DND-41 (cell line): Measurements from ENCODE around the gene KRTAP19-8.

Source experiments
- ATAC-seq: fragments of 200-7000 bp; cut with Tn5 transposase; 3 replicates; pipeline ENCODE4 v1.9.1; 2021; ENCODE audit warnings: low read depth; ENCODE audit not compliant: insufficient read depth
- DNase-seq: peaks from one replicate; pipeline ENCODE4 v3.0.0-alpha.2; 2020
- H2AFZ ChIP-seq: 2 replicates; pipeline ENCODE4 v1.6.0; 2012; ENCODE audit warnings: low read depth, low read length
- H3K27ac ChIP-seq: 2 replicates; pipeline ENCODE4 v1.5.1; 2012; ENCODE audit warnings: low read length, inconsistent platforms
- H3K27me3 ChIP-seq: fragments of 200-600 bp; sonication (generic); 2 replicates; pipeline ENCODE4 v1.6.0; 2012; ENCODE audit warnings: low read length, mild to moderate bottlenecking, inconsistent platforms; ENCODE audit not compliant: insufficient read depth, poor library complexity
- H3K36me3 ChIP-seq: 2 replicates; pipeline ENCODE4 v1.5.1; 2012; ENCODE audit warnings: low read length, inconsistent platforms; ENCODE audit not compliant: insufficient read depth
- H3K4me1 ChIP-seq: 2 replicates; pipeline ENCODE4 v1.5.1; 2012; ENCODE audit warnings: mild to moderate bottlenecking, low read length; ENCODE audit not compliant: insufficient read depth
- H3K4me2 ChIP-seq: 2 replicates; pipeline ENCODE4 v1.6.0; 2012; ENCODE audit warnings: mild to moderate bottlenecking, moderate library complexity, low read length, inconsistent platforms; ENCODE audit not compliant: insufficient read depth
- H3K4me3 ChIP-seq, 2 experiments: fragments of 200-600 bp in 1 of 2; shearing (Covaris generic) in 1 of 2; 2 replicates each; pipeline ENCODE4 v1.5.1; 2012 to 2016; ENCODE audit warnings: inconsistent platforms in 2 of 2, low read length in 2 of 2, mild to moderate bottlenecking in 2 of 2, low read depth in 1 of 2, moderate library complexity in 1 of 2
- H3K79me2 ChIP-seq: 2 replicates; pipeline ENCODE4 v1.6.0; 2012; ENCODE audit warnings: low read length, inconsistent platforms; ENCODE audit not compliant: insufficient read depth
- H3K9ac ChIP-seq: 2 replicates; pipeline ENCODE4 v1.6.0; 2012; ENCODE audit warnings: low read depth, mild to moderate bottlenecking, inconsistent platforms, low read length, moderate library complexity
- H3K9me3 ChIP-seq: 2 replicates; pipeline ENCODE4 v1.5.1; 2012; ENCODE audit warnings: low read length, moderate library complexity, mild to moderate bottlenecking, inconsistent platforms; ENCODE audit not compliant: insufficient read depth, severe bottlenecking
- H4K20me1 ChIP-seq: 2 replicates; pipeline ENCODE4 v1.6.0; 2012; ENCODE audit warnings: low read length; ENCODE audit not compliant: insufficient read depth
- CTCF ChIP-seq: IDR thresholded peaks from 2 replicates; pipeline ENCODE4 v1.5.1; 2012; ENCODE audit warnings: borderline replicate concordance, low read length, moderate library complexity, mild to moderate bottlenecking; ENCODE audit not compliant: poor library complexity, severe bottlenecking; ENCODE audit errors: extremely low read depth
- EZH2 ChIP-seq: IDR thresholded peaks from 3 replicates; pipeline ENCODE4 v1.6.1; 2012; ENCODE audit warnings: borderline replicate concordance, low read depth, mild to moderate bottlenecking, moderate library complexity, low read length, inconsistent platforms; ENCODE audit not compliant: severe bottlenecking

Gene KRTAP19-8, protein sequence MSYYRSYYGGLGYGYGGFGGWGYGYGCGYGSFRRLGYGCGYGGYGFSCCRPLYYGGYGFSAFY

GRCh38 chr21:31038376-31038775, at the start of gene KRTAP19-8:
Gene KRTAP19-8, minus strand, starts transcription at chr21:31038476. Its CDS starts 33 bp downstream, at chr21:31038443.
- H3K4me1 ChIP-seq: no peaks in the 10 kb centered on the region
- H3K27me3 ChIP-seq: peaks cover 3% of the 10 kb centered on the region
- no peak within 1 kb of the TSS for H3K27ac ChIP-seq

GRCh38 chr21:31087639-31088473, 49.6 kb upstream of the KRTAP19-8 start:
- H3K4me2 ChIP-seq: no peak overlapping the region
- TF ChIP-seq EZH2: no peak
- no peak for TF ChIP-seq CTCF
- H3K9me3 ChIP-seq: no peaks in the 10 kb centered on the region
- H3K9ac ChIP-seq: no peak overlapping the region
- H3K79me2 ChIP-seq: no peaks in the 10 kb centered on the region
- H3K4me1 ChIP-seq: no peaks in the 10 kb centered on the region
- no peak for DNase-seq
- no peak overlapping the region for H3K27ac ChIP-seq
- H4K20me1 ChIP-seq: no peaks in the 10 kb centered on the region
- no peak for ATAC-seq
- no peaks in the 10 kb centered on the region for H3K36me3 ChIP-seq
- H3K4me3 ChIP-seq: no peak overlapping the region
- no peak overlapping the region for H2AFZ ChIP-seq
- no peaks in the 10 kb centered on the region for H3K27me3 ChIP-seq

More at GRCh38 chr21:31038376-31038775, at the start of gene KRTAP19-8:
- Histone ChIP-seq H3K4me3 (no peak within 1 kb of the TSS), H3K79me2 (no peaks in the 10 kb centered on the region), H3K4me2 (no peak within 1 kb of the TSS), H2AFZ (no peak within 1 kb of the TSS), H3K9ac (no peak within 1 kb of the TSS), H3K36me3 (no peaks in the 10 kb centered on the region), H3K9me3 (no peaks in the 10 kb centered on the region), H4K20me1 (no peaks in the 10 kb centered on the region)
- TF ChIP-seq EZH2: no peak
- no peak for TF ChIP-seq CTCF
- no peak for DNase-seq
- ATAC-seq: no peak

DNA sequence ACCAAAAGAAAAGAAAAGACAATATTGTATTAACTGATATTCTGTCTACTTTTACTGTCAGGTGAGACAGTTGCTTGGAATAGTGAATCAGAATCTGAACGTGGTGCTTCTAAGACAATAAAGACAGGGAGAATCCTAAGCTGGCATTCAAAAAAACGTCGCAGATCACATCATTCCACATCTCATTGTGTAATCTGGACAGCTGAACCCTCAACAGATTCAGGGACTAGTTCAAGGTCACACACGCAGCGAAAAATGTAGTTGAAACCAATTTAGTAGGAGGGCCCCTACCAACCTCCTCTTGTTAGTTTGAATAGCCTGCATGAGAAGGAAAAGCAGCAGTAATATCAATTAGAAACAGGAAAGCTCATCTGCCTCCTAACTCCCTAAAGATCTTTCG, 46.4 kb upstream of the KRTAP19-8 start:
- no peaks in the 10 kb centered on the region for H3K9me3 ChIP-seq
- H4K20me1 ChIP-seq: no peaks in the 10 kb centered on the region
- ATAC-seq: no peak
- H3K4me3 ChIP-seq: no peak overlapping the region
- H3K27ac ChIP-seq: no peak overlapping the region
- H3K4me2 ChIP-seq: no peak overlapping the region
- H3K4me1 ChIP-seq: no peaks in the 10 kb centered on the region
- H3K79me2 ChIP-seq: no peaks in the 10 kb centered on the region
- no peak for DNase-seq
- TF ChIP-seq CTCF (no peak), EZH2 (no peak)
- H3K36me3 ChIP-seq: no peaks in the 10 kb centered on the region
- no peak overlapping the region for H3K9ac ChIP-seq
- no peak overlapping the region for H2AFZ ChIP-seq
- no peaks in the 10 kb centered on the region for H3K27me3 ChIP-seq
